Activated T-cell treated with anti-CD3 and anti-CD28 coated beads, Interleukin-2, amount 50 U/mL, for 72 hours (primary cell): ENCODE data around the gene PPP1R18. TPM values are rescaled to one million over a fixed set of nuclear protein-coding genes. Genes with fewer than 3 reads are reported as not detected.
A peak's percentile ranks its signal among the peaks of the same experiment; 100 is the strongest.

ENCODE experiments used
- ATAC-seq, 2 donors: fragments of 150-1000 bp; cut with Tn5 transposase; replicated peaks in 1 of 2; 2 replicates each; pipeline ENCODE4 v1.10.0; 2021; ENCODE audit warnings: moderate library complexity in 2 of 2, mild to moderate bottlenecking in 1 of 2
- DNase-seq, 2 donors: peaks; one replicate each; pipeline ENCODE4 v3.0.0; 2021 to 2022; ENCODE audit warnings: mixed read lengths in 1 of 2
- H3K27ac Mint-ChIP-seq: one replicate; pipeline ENCODE4 v1.8.0; 2022; ENCODE audit warnings: mild to moderate bottlenecking, moderate library complexity, mixed read lengths
- H3K27me3 Mint-ChIP-seq: one replicate; pipeline ENCODE4 v1.8.0; 2022; ENCODE audit warnings: low read depth, mixed read lengths
- H3K36me3 Mint-ChIP-seq, 2 donors: one replicate each; pipeline ENCODE4 v1.8.0; 2022; ENCODE audit warnings: mixed read lengths in 2 of 2, mild to moderate bottlenecking in 1 of 2; ENCODE audit not compliant: insufficient read depth in 2 of 2
- H3K4me1 Mint-ChIP-seq: one replicate; pipeline ENCODE4 v1.8.0; 2022; ENCODE audit warnings: low read depth, mixed read lengths
- H3K4me3 Mint-ChIP-seq, 2 donors: one replicate each; pipeline ENCODE4 v1.8.0; 2022; ENCODE audit warnings: mild to moderate bottlenecking in 2 of 2, mixed read lengths in 2 of 2, moderate library complexity in 2 of 2
- H3K9me3 Mint-ChIP-seq, 2 donors: one replicate each; pipeline ENCODE4 v1.8.0; 2022; ENCODE audit warnings: mixed read lengths in 2 of 2
- total RNA-seq, 2 donors: library from RNA; stranded (reverse); gene quantifications; one replicate each; pipeline ENCODE4 v1.2.3, GENCODE V29; 2022

PPP1R18 gene
- total RNA-seq, 2 donors from 2014 or later, result 179 to 200 TPM

- ATAC-seq (no peak), DNase-seq (no peak)
- Mint-ChIP-seq H3K27ac (peak overlapping the region; percentile 4), H3K4me3 (peak overlapping the region in 1 of 2 donors; percentile 57), H3K4me1 (peaks cover 62% of the 10 kb centered on the region), H3K9me3 (no peaks in the 10 kb centered on the region), H3K36me3 (peaks cover 28 to 66% of the 10 kb centered on the region in 2 donors), H3K27me3 (no peaks in the 10 kb centered on the region)
Measured at GRCh38 chr6:30712441-30712945, 26.0 kb upstream of the PPP1R18 start.

DNA sequence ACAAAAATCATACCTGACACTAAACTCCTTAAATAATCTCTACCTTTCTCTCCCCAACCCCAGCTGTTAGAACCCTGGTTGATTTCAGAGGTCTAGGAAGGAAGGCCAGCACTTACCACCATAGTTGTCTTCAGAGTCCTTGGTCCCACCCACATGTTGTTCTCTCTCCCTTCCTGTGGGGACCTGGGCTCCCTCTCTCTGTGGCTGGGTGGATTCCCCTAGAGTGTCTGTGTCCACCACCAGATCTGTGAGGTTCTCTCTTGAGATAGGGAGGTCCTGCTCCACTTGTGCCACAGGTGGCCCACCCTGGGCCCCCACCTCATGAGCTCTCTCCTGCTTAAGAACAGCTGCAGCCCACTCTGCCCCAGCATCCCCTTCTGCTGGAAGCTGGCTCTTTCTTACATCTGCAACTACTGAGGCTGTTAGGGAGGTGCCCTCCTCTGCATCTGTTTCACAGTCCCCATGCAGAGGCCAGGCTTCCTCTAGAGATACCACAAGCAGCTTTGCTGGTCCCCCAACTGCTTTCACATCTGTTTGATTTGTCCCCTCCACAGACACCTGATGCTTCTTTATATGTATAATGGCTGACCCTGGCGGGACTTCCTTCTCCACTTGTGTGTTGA, 25.4 kb upstream of the PPP1R18 start:
- peaks cover 57% of the 10 kb centered on the region for H3K4me1 Mint-ChIP-seq
- H3K36me3 Mint-ChIP-seq, result peaks cover 29 to 64% of the 10 kb centered on the region in 2 donors
- H3K4me3 Mint-ChIP-seq, result peak overlapping the region in 1 of 2 donors; percentile 57
- no peaks in the 10 kb centered on the region for H3K9me3 Mint-ChIP-seq
- DNase-seq, result no peak
- H3K27me3 Mint-ChIP-seq, result no peaks in the 10 kb centered on the region
- peak in 1 of 2 donors; percentile 54 for ATAC-seq
- peak overlapping the region; percentile 1 for H3K27ac Mint-ChIP-seq

- Mint-ChIP-seq H3K36me3 (peaks cover 28 to 51% of the 10 kb centered on the region in 2 donors), H3K27me3 (no peaks in the 10 kb centered on the region), H3K4me3 (no peak overlapping the region), H3K9me3 (no peaks in the 10 kb centered on the region), H3K4me1 (peaks cover 33% of the 10 kb centered on the region), H3K27ac (no peak overlapping the region)
- DNase-seq, result no peak
- ATAC-seq, result no peak
Measured at GRCh38 chr6:30709101-30709868, 22.8 kb upstream of the PPP1R18 start.

- Mint-ChIP-seq H3K36me3 (peaks cover 18 to 43% of the 10 kb centered on the region in 2 donors), H3K27ac (no peak overlapping the region)
Measured at GRCh38 chr6:30707281-30707850, 20.9 kb upstream of the PPP1R18 start.

GRCh38 chr6:30705620-30706019, 19.2 kb upstream of the PPP1R18 start:
- H3K4me1 Mint-ChIP-seq, result peaks cover 6% of the 10 kb centered on the region
- peaks cover 19 to 26% of the 10 kb centered on the region in 2 donors for H3K36me3 Mint-ChIP-seq
- H3K9me3 Mint-ChIP-seq, result no peaks in the 10 kb centered on the region
- H3K27ac Mint-ChIP-seq, result no peak overlapping the region
- H3K27me3 Mint-ChIP-seq, result no peaks in the 10 kb centered on the region
- DNase-seq, result no peak
- no peak for ATAC-seq
- H3K4me3 Mint-ChIP-seq, result no peak overlapping the region

More at GRCh38 chr6:30707281-30707850, 20.9 kb upstream of the PPP1R18 start:
- Mint-ChIP-seq H3K4me1 (peaks cover 19% of the 10 kb centered on the region), H3K27me3 (no peaks in the 10 kb centered on the region), H3K4me3 (no peak overlapping the region), H3K9me3 (no peaks in the 10 kb centered on the region)
- ATAC-seq (no peak), DNase-seq (no peak)

GRCh38 chr6:30703821-30704220, 17.4 kb upstream of the PPP1R18 start:
- ATAC-seq, result no peak
- DNase-seq, result no peak
- H3K4me3 Mint-ChIP-seq, result no peak overlapping the region

GRCh38 chr6:30703011-30703410, 16.6 kb upstream of the PPP1R18 start:
- no peak for ATAC-seq
- DNase-seq, result no peak
- Mint-ChIP-seq H3K4me1 (peaks cover 4% of the 10 kb centered on the region), H3K9me3 (no peaks in the 10 kb centered on the region), H3K27me3 (no peaks in the 10 kb centered on the region), H3K4me3 (no peak overlapping the region), H3K36me3 (peaks cover 15 to 20% of the 10 kb centered on the region in 2 donors), H3K27ac (no peak overlapping the region)

More at GRCh38 chr6:30703821-30704220, 17.4 kb upstream of the PPP1R18 start:
- H3K9me3 Mint-ChIP-seq, result no peaks in the 10 kb centered on the region
- peaks cover 17 to 24% of the 10 kb centered on the region in 2 donors for H3K36me3 Mint-ChIP-seq
- no peaks in the 10 kb centered on the region for H3K27me3 Mint-ChIP-seq
- no peak overlapping the region for H3K27ac Mint-ChIP-seq
- H3K4me1 Mint-ChIP-seq, result peaks cover 6% of the 10 kb centered on the region

- no peaks in the 10 kb centered on the region for H3K9me3 Mint-ChIP-seq
- ATAC-seq (no peak), DNase-seq (no peak)
- H3K27ac Mint-ChIP-seq, result no peak overlapping the region
- no peaks in the 10 kb centered on the region for H3K27me3 Mint-ChIP-seq
- H3K4me3 Mint-ChIP-seq, result no peak overlapping the region
- H3K4me1 Mint-ChIP-seq, result peaks cover 7% of the 10 kb centered on the region
- H3K36me3 Mint-ChIP-seq, result peaks cover 7 to 12% of the 10 kb centered on the region in 2 donors
Measured at GRCh38 chr6:30700340-30700739, 13.9 kb upstream of the PPP1R18 start.

DNA sequence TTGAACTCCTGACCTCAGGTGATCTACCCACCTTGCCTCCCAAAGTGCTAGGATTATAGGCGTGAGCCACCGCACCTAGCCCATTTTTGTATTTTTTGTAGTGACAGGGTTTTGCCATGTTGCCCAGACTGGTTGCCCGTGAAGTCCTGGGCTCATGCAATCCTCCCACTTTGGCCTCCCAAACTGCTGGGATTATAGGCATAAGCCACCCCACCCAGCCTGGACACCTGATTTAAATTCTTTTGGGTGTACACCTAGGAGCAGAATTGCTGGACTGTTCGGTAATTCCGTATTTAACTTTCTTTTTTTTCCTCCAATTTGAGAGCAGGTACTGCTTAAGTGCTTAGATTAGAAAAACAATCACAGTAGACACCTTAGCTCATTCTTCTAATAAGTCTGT, 10.0 kb upstream of the PPP1R18 start:
- Mint-ChIP-seq H3K27me3 (no peaks in the 10 kb centered on the region), H3K27ac (no peak overlapping the region), H3K36me3 (peaks cover 0 to 2% of the 10 kb centered on the region in 2 donors), H3K4me1 (peaks cover 10% of the 10 kb centered on the region), H3K9me3 (no peaks in the 10 kb centered on the region), H3K4me3 (no peak overlapping the region)
- ATAC-seq (no peak), DNase-seq (no peak)

- ATAC-seq (no peak), DNase-seq (no peak)
- H3K27me3 Mint-ChIP-seq, result no peaks in the 10 kb centered on the region
- H3K27ac Mint-ChIP-seq, result peak overlapping the region; percentile 34
- no peaks in the 10 kb centered on the region for H3K9me3 Mint-ChIP-seq
- H3K4me3 Mint-ChIP-seq, result peak overlapping the region; percentile 96 to 98
- peaks cover 41% of the 10 kb centered on the region for H3K4me1 Mint-ChIP-seq
- peaks cover 1 to 4% of the 10 kb centered on the region in 2 donors for H3K36me3 Mint-ChIP-seq
Measured at GRCh38 chr6:30691208-30691847, 4.9 kb upstream of the PPP1R18 start.

- Mint-ChIP-seq H3K27ac (peak within 1 kb of the TSS; percentile 92), H3K9me3 (no peaks in the 10 kb centered on the region), H3K27me3 (no peaks in the 10 kb centered on the region), H3K4me1 (peaks cover 41% of the 10 kb centered on the region), H3K36me3 (peaks cover 7 to 11% of the 10 kb centered on the region in 2 donors), H3K4me3 (peak within 1 kb of the TSS; percentile 96 to 98)
- ATAC-seq, result peak; percentile 46 to 55
- DNase-seq, result peak; percentile 77 to 86
Measured at GRCh38 chr6:30690403-30691207, 4.2 kb upstream of the PPP1R18 start, which contains the start of gene NRM. Gene NRM, minus strand, starts transcription at chr6:30690984. Its CDS starts 10 bp downstream, at chr6:30690974.

DNA sequence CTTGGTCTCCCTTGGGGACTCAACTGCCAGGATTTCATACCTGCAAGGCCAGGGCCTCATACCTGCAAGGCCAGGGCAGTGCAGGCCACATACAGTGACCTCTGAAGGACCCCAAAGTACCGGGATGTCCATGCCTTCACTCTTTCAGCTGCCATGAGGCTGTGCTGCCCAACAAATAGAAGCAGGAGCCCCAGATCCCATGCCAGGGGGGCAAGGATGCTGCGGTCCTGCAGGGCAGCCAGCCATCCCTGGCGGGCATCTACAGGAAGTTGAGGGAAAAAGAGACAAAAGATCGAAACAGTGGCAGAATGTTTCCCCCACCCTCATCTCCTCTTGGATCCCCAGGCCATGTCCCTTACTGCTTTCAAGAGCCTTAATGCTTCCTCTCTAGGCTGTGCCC, 3.5 kb upstream of the PPP1R18 start:
- Mint-ChIP-seq H3K4me3 (peak overlapping the region; percentile 96 to 98), H3K36me3 (peaks cover 13 to 18% of the 10 kb centered on the region in 2 donors), H3K27ac (peak overlapping the region; percentile 92), H3K27me3 (no peaks in the 10 kb centered on the region), H3K9me3 (no peaks in the 10 kb centered on the region), H3K4me1 (peaks cover 41% of the 10 kb centered on the region)
- ATAC-seq (no peak), DNase-seq (no peak)
